ENCODE data around the gene NEURL1B.
"Not testable (repeated sequence)": the region's sequence is repeated elsewhere in the genome, so short reads cannot be mapped to it uniquely, and the experiment has no call there.

The NEURL1B gene

GRCh38 chr5:172636279-172637050, 4.6 kb upstream of the NEURL1B start:
- no peak for DNase-seq

- no peak for DNase-seq
Observed at GRCh38 chr5:172637110-172637580, 3.9 kb upstream of the NEURL1B start.

GRCh38 chr5:172637740-172638139, 3.3 kb upstream of the NEURL1B start:
- DNase-seq, result no peak

GRCh38 chr5:172638209-172638768, 2.8 kb upstream of the NEURL1B start:
- DNase-seq, result no peak

- no peak for DNase-seq
Observed at GRCh38 chr5:172640139-172640538, 924 bp upstream of the NEURL1B start.

- no peak for DNase-seq
Observed at GRCh38 chr5:172641359-172642050, 442 bp downstream of the NEURL1B start.

GRCh38 chr5:172642051-172642409, 967 bp downstream of the NEURL1B start:
- no peak for DNase-seq

GRCh38 chr5:172642486-172642885, 1.4 kb downstream of the NEURL1B start:
- no peak for DNase-seq

- DNase-seq, result no peak
Observed at GRCh38 chr5:172642926-172643871, 2.1 kb downstream of the NEURL1B start.

- DNase-seq, result no peak
Observed at GRCh38 chr5:172644266-172644665, 3.2 kb downstream of the NEURL1B start.

- no peak for DNase-seq
Observed at GRCh38 chr5:172644711-172645110, 3.6 kb downstream of the NEURL1B start.

- no peak for DNase-seq
Observed at GRCh38 chr5:172645271-172646055, 4.4 kb downstream of the NEURL1B start.

GRCh38 chr5:172646716-172647285, 5.7 kb downstream of the NEURL1B start:
- no peak for DNase-seq

- no peak for DNase-seq
Observed at GRCh38 chr5:172647352-172648012, 6.4 kb downstream of the NEURL1B start.

- DNase-seq, result no peak
Observed at GRCh38 chr5:172648013-172648381, 6.9 kb downstream of the NEURL1B start.

- no peak for DNase-seq
Observed at GRCh38 chr5:172648755-172649154, 7.7 kb downstream of the NEURL1B start.

- not testable (repeated sequence) for DNase-seq
Observed at GRCh38 chr5:172656496-172656895, 15.4 kb downstream of the NEURL1B start.

- DNase-seq, result not testable (repeated sequence)
Observed at GRCh38 chr5:172657524-172658233, 16.6 kb downstream of the NEURL1B start.

GRCh38 chr5:172658391-172658790, 17.3 kb downstream of the NEURL1B start:
- no peak for DNase-seq

GRCh38 chr5:172658961-172659501, 18.0 kb downstream of the NEURL1B start:
- DNase-seq, result no peak

Data from stimulated activated CD4-positive, alpha-beta T cell treated with anti-CD3 and anti-CD28 coated beads, Interleukin-2, amount 100 ng/mL, for 48 hours (primary cell).